Astrocyte (in vitro differentiated cells and primary cell): Measurements from ENCODE around the gene CDNF. TPM values are rescaled to one million over a fixed set of nuclear protein-coding genes. Genes with fewer than 3 reads are reported as not detected.

Source experiments
- DNase-seq: peaks from one replicate; pipeline ENCODE4 v3.0.0-alpha.2; 2010; ENCODE audit warnings: low read depth
- FAIRE-seq: peaks from 2 replicates; lab custom pipeline; 2011; peaks lifted over from hg19 to GRCh38; lab: Jason Lieb, UNC
- H2AFZ ChIP-seq: 2 replicates; pipeline ENCODE4 v1.6.0; 2012; ENCODE audit warnings: low read depth, low read length, inconsistent platforms
- H3K27ac ChIP-seq: 2 replicates; pipeline ENCODE4 v1.5.1; 2011; ENCODE audit warnings: low read depth, low read length, inconsistent platforms
- H3K27me3 ChIP-seq: 2 replicates; pipeline ENCODE4 v1.6.0; 2011; ENCODE audit warnings: low read length, inconsistent platforms; ENCODE audit not compliant: insufficient read depth
- H3K36me3 ChIP-seq: 2 replicates; pipeline ENCODE4 v1.5.1; 2011; ENCODE audit warnings: low read length, inconsistent platforms; ENCODE audit not compliant: insufficient read depth
- H3K4me1 ChIP-seq: 2 replicates; pipeline ENCODE4 v1.5.1; 2011; ENCODE audit warnings: low read length, inconsistent platforms; ENCODE audit not compliant: insufficient read depth
- H3K4me2 ChIP-seq: 2 replicates; pipeline ENCODE4 v1.6.0; 2012; ENCODE audit warnings: low read length, inconsistent platforms
- H3K4me3 ChIP-seq: 2 replicates; pipeline ENCODE4 v1.5.1; 2011; ENCODE audit warnings: low read depth, mild to moderate bottlenecking, low read length, inconsistent platforms; ENCODE audit not compliant: insufficient read depth
- H3K79me2 ChIP-seq: 2 replicates; pipeline ENCODE4 v1.6.0; 2012; ENCODE audit warnings: mild to moderate bottlenecking, low read length, inconsistent platforms; ENCODE audit not compliant: insufficient read depth
- H3K9ac ChIP-seq: 2 replicates; pipeline ENCODE4 v1.6.0; 2012; ENCODE audit warnings: mild to moderate bottlenecking, low read length, inconsistent platforms
- H3K9me3 ChIP-seq: 2 replicates; pipeline ENCODE4 v1.5.1; 2012; ENCODE audit warnings: low read depth, mild to moderate bottlenecking, low read length, inconsistent platforms; ENCODE audit not compliant: insufficient read depth
- H4K20me1 ChIP-seq: 2 replicates; pipeline ENCODE4 v1.6.0; 2012; ENCODE audit warnings: low read length, inconsistent platforms; ENCODE audit not compliant: insufficient read depth
- H3K27ac Mint-ChIP-seq: one replicate; pipeline ENCODE4 v1.8.0; 2021; ENCODE audit warnings: mild to moderate bottlenecking, mixed read lengths; ENCODE audit not compliant: unreplicated experiment
- H3K27me3 Mint-ChIP-seq: one replicate; pipeline ENCODE4 v1.8.0; 2021; ENCODE audit warnings: low read depth, mixed read lengths; ENCODE audit not compliant: unreplicated experiment
- H3K36me3 Mint-ChIP-seq: one replicate; pipeline ENCODE4 v1.8.0; 2021; ENCODE audit warnings: low read depth, mixed read lengths; ENCODE audit not compliant: unreplicated experiment
- H3K4me1 Mint-ChIP-seq: one replicate; pipeline ENCODE4 v1.8.0; 2021; ENCODE audit warnings: low read depth, mixed read lengths; ENCODE audit not compliant: unreplicated experiment
- H3K4me3 Mint-ChIP-seq: one replicate; pipeline ENCODE4 v1.8.0; 2021; ENCODE audit warnings: mild to moderate bottlenecking, moderate library complexity, mixed read lengths; ENCODE audit not compliant: unreplicated experiment
- H3K9me3 Mint-ChIP-seq: one replicate; pipeline ENCODE4 v1.8.0; 2021; ENCODE audit warnings: mild to moderate bottlenecking, mixed read lengths; ENCODE audit not compliant: unreplicated experiment
- EZH2 ChIP-seq: IDR thresholded peaks from 2 replicates; pipeline ENCODE4 v1.6.1; 2012; ENCODE audit warnings: mild to moderate bottlenecking, low read length, inconsistent platforms; ENCODE audit not compliant: insufficient read depth
- total RNA-seq: library from RNA; stranded (reverse); gene quantifications from 2 replicates; pipeline ENCODE4 v1.2.1, GENCODE V29; 2021
- TF ChIP-seq, protein P1 (sequence below): IDR thresholded peaks from 2 replicates; pipeline ENCODE4 v1.5.1; 2011; ENCODE audit warnings: low read depth, mild to moderate bottlenecking, inconsistent platforms, low read length, moderate library complexity; ENCODE audit not compliant: insufficient read depth

Gene CDNF
- total RNA-seq, 1 donor from 2014 or later: 1.4 TPM

DNA sequence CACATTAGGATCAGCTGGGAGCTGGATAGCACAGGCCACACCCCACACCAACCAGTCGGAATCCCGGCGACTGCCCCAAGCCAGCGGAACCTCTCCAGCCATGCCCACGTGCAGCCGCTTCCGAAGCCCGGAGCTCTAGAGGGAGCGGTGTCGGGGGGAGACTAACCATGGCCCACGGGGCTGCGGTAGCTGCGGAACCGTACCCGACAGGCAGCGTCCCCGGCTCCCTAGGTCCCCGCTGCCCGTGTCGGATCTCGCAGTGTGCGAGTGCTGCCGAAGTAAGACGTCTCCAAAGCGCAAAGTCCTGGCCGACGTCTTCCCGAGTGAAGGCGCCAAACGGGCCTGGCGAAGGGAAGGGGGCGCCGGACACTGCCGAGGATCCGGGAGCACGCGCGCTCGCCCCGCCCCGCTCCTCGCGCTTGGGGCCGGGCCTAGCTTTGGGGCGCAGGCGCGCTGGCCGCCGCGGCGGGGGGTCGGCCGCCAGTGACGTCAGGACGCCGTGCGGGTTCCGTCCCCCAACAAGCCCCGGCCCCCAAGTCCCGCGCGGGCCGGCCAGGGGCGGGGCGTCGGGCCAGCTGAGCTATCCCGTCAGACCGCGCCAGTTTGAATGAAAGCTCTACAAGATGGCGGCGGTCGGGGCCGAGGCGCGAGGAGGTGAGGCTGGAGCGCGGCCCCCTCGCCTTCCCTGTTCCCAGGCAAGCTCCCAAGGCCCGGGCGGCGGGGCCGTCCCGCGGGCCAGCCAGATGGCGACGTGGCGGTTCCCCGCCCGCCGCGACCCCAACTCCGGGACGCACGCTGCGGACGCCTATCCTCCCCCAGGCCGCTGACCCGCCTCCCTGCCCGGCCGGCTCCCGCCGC, 40.7 kb upstream of the CDNF start, which contains the start of gene SUV39H2:
SUV39H2 (plus strand) TSS at position 601 of the 858 bp plus-strand sequence; CDS start at position 624, 23 bp downstream.
- H3K36me3 Mint-ChIP-seq: no peaks in the 10 kb centered on the region
- FAIRE-seq (no peak), DNase-seq (peak; percentile 78)
- Histone ChIP-seq H3K4me2 (peak within 1 kb of the TSS; percentile 90), H3K4me1 (peaks cover 20% of the 10 kb centered on the region), H3K36me3 (no peaks in the 10 kb centered on the region), H3K79me2 (peaks cover 65% of the 10 kb centered on the region), H3K9ac (peak within 1 kb of the TSS; percentile 93), H3K4me3 (peak within 1 kb of the TSS; percentile 81), H3K9me3 (no peaks in the 10 kb centered on the region), H4K20me1 (peaks cover 17% of the 10 kb centered on the region), H3K27ac (peak within 1 kb of the TSS; percentile 95), H3K27me3 (no peaks in the 10 kb centered on the region), H2AFZ (peak within 1 kb of the TSS; percentile 92)
- no peaks in the 10 kb centered on the region for H3K27me3 Mint-ChIP-seq
- peaks cover 14% of the 10 kb centered on the region for H3K4me1 Mint-ChIP-seq
- peak within 1 kb of the TSS; percentile 90 for H3K27ac Mint-ChIP-seq
- peak within 1 kb of the TSS; percentile 96 for H3K4me3 Mint-ChIP-seq
- TF ChIP-seq, protein P1, sequence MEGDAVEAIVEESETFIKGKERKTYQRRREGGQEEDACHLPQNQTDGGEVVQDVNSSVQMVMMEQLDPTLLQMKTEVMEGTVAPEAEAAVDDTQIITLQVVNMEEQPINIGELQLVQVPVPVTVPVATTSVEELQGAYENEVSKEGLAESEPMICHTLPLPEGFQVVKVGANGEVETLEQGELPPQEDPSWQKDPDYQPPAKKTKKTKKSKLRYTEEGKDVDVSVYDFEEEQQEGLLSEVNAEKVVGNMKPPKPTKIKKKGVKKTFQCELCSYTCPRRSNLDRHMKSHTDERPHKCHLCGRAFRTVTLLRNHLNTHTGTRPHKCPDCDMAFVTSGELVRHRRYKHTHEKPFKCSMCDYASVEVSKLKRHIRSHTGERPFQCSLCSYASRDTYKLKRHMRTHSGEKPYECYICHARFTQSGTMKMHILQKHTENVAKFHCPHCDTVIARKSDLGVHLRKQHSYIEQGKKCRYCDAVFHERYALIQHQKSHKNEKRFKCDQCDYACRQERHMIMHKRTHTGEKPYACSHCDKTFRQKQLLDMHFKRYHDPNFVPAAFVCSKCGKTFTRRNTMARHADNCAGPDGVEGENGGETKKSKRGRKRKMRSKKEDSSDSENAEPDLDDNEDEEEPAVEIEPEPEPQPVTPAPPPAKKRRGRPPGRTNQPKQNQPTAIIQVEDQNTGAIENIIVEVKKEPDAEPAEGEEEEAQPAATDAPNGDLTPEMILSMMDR: no peak
- TF ChIP-seq EZH2: no peak
- H3K9me3 Mint-ChIP-seq: no peaks in the 10 kb centered on the region

DNA sequence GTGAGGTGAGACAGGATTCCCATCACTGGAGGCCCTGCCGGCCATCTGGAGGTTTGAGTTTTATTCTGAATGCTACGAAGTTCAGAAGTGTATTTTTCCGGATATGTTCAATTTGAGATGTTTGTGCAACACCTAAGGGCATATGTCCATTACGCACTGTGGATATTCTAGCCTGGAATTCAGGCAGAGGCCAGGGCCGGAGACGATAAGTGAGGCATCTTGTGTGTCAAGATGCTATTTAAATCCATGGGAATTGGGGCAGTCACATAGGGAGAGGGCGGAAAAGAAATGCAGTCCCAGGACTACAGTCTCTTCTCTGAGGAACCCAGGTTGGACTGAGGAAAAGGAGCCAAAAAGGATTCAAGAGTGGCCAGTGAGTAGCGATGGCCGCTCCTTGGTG, 38.9 kb upstream of the CDNF start:
- H3K36me3 ChIP-seq: no peaks in the 10 kb centered on the region
- H3K79me2 ChIP-seq: peaks cover 52% of the 10 kb centered on the region
- peak overlapping the region; percentile 59 for H3K27ac Mint-ChIP-seq
- no peak for DNase-seq
- no peaks in the 10 kb centered on the region for H3K27me3 ChIP-seq
- no peak for FAIRE-seq
- peak overlapping the region; percentile 90 for H3K4me2 ChIP-seq
- peaks cover 23% of the 10 kb centered on the region for H3K4me1 ChIP-seq
- H3K27me3 Mint-ChIP-seq: no peaks in the 10 kb centered on the region
- H4K20me1 ChIP-seq: peaks cover 17% of the 10 kb centered on the region
- no peak overlapping the region for H3K27ac ChIP-seq
- no peaks in the 10 kb centered on the region for H3K9me3 Mint-ChIP-seq
- H3K4me3 Mint-ChIP-seq: peak overlapping the region; percentile 96
- no peaks in the 10 kb centered on the region for H3K9me3 ChIP-seq
- H3K4me1 Mint-ChIP-seq: peaks cover 19% of the 10 kb centered on the region
- no peak for TF ChIP-seq EZH2
- TF ChIP-seq, protein P1: no peak
- H2AFZ ChIP-seq: no peak overlapping the region
- no peaks in the 10 kb centered on the region for H3K36me3 Mint-ChIP-seq
- H3K4me3 ChIP-seq: peak overlapping the region; percentile 81
- peak overlapping the region; percentile 93 for H3K9ac ChIP-seq
